GM12878 (cell line): ENCODE results near the gene ZNF570.

Experiments
- CEBPB ChIP-seq, 2 experiments: fragments of 150-350 bp in 1 of 2; IDR thresholded peaks; 2 replicates each; pipeline ENCODE4 v1.6.1; 2012 to 2014; ENCODE audit warnings: low read depth in 2 of 2, low read length in 2 of 2, borderline replicate concordance in 1 of 2, inconsistent platforms in 1 of 2
- CHD1 ChIP-seq: IDR thresholded peaks from 2 replicates; pipeline ENCODE4 v1.6.1; 2012; ENCODE audit warnings: low read depth, low read length, improper control_type of control experiment
- CTCF ChIP-seq, 3 experiments: IDR thresholded peaks in 2 of 3; conservative IDR thresholded peaks in 1 of 3; 2 replicates each; pipeline ENCODE4 v1.5.1; 2011; ENCODE audit warnings: low read depth in 3 of 3, low read length in 3 of 3, mild to moderate bottlenecking in 3 of 3, control low read depth in 2 of 3, moderate library complexity in 2 of 3, inconsistent platforms in 1 of 3, mixed read lengths in 1 of 3; ENCODE audit not compliant: control insufficient read depth in 2 of 3, insufficient read depth in 1 of 3; ENCODE audit errors: extremely low read depth in 1 of 3
- EZH2 ChIP-seq: IDR thresholded peaks from 2 replicates; pipeline ENCODE4 v1.6.1; 2012; ENCODE audit warnings: low read depth, mild to moderate bottlenecking, control low read depth, inconsistent platforms, low read length, borderline replicate concordance; ENCODE audit not compliant: control insufficient read depth
- IKZF1 ChIP-seq: fragments of 450-650 bp; conservative IDR thresholded peaks from 2 replicates; pipeline ENCODE4 v1.6.1; 2017; ENCODE audit warnings: antibody characterized with exemption, mild to moderate bottlenecking
- MTA3 ChIP-seq: IDR thresholded peaks from 2 replicates; pipeline ENCODE4 v1.6.1; 2012; ENCODE audit warnings: low read length, inconsistent platforms, borderline replicate concordance
- PBX3 ChIP-seq: IDR thresholded peaks from 2 replicates; pipeline ENCODE4 v1.6.1; 2011; ENCODE audit warnings: mild to moderate bottlenecking, low read depth, low read length, moderate library complexity; ENCODE audit not compliant: insufficient replicate concordance
- POLR2A ChIP-seq: IDR thresholded peaks from 2 replicates; pipeline ENCODE4 v1.6.1; 2011; ENCODE audit warnings: low read depth, mild to moderate bottlenecking, low read length
- RAD51 ChIP-seq: fragments of 450-650 bp; IDR thresholded peaks from 2 replicates; pipeline ENCODE4 v1.6.1; 2016; ENCODE audit warnings: moderate library complexity, mild to moderate bottlenecking, inconsistent platforms
- TCF12 ChIP-seq: IDR thresholded peaks from 2 replicates; pipeline ENCODE4 v1.6.1; 2011; ENCODE audit warnings: low read depth, mild to moderate bottlenecking, low read length
- USF1 ChIP-seq: IDR thresholded peaks from 2 replicates; pipeline ENCODE4 v1.6.1; 2011; ENCODE audit warnings: borderline replicate concordance, low read depth, mild to moderate bottlenecking, moderate library complexity, mixed read lengths, low read length; ENCODE audit not compliant: insufficient read depth; ENCODE audit errors: extremely low read length
- ZBTB40 ChIP-seq: fragments of 450-650 bp; IDR thresholded peaks from 2 replicates; pipeline ENCODE4 v1.6.1; 2016; ENCODE audit warnings: mild to moderate bottlenecking, moderate library complexity, borderline replicate concordance
- ZNF592 ChIP-seq: fragments of 450-650 bp; IDR thresholded peaks from 2 replicates; pipeline ENCODE4 v1.6.1; 2017; ENCODE audit warnings: mild to moderate bottlenecking, moderate library complexity
- ZZZ3 ChIP-seq: IDR thresholded peaks from 2 replicates; pipeline ENCODE4 v1.6.1; 2011; ENCODE audit warnings: low read depth; ENCODE audit not compliant: control insufficient read depth, insufficient read length

- TF ChIP-seq USF1: no peak
- no peak for TF ChIP-seq RAD51
- no peak for TF ChIP-seq IKZF1
- no peak for TF ChIP-seq EZH2
- TF ChIP-seq TCF12: no peak
- TF ChIP-seq ZBTB40: no peak
- no peak for TF ChIP-seq PBX3
- no peak for TF ChIP-seq CHD1
- TF ChIP-seq ZNF592: no peak
- no peak for TF ChIP-seq CEBPB (IDR thresholded peaks at IDR 0.05; ENCODE audit: borderline replicate concordance in 1 of 2, low read depth in 2 of 2, low read length in 2 of 2)
- no peak for TF ChIP-seq CTCF (IDR thresholded peaks at IDR 0.05 in 2 of 3, conservative IDR thresholded peaks at IDR 0.05 in 1 of 3; ENCODE audit: control insufficient read depth in 2 of 3, extremely low read depth in 1 of 3, insufficient read depth in 1 of 3, low read depth in 3 of 3, low read length in 3 of 3)
- no peak for TF ChIP-seq ZZZ3
- no peak for TF ChIP-seq POLR2A
- TF ChIP-seq MTA3: no peak
Observed at GRCh38 chr19:37452500-37453245, 16.5 kb upstream of the ZNF570 start.
